K562 (cell line): Measurements from ENCODE around the gene MAPK8IP1. TPM values are rescaled to one million over a fixed set of nuclear protein-coding genes. Genes with fewer than 3 reads are reported as not detected.

Experiments
- ATAC-seq: fragments of 200-7000 bp; cut with Tn5 transposase; 3 replicates; pipeline ENCODE4 v1.9.1; 2020; ENCODE audit warnings: moderate library complexity
- BruUV-seq: library from RNA; stranded (reverse); fragments of 400-500 nt; replicated peaks from 2 replicates; lab custom pipeline; 2021; lab: Mats Ljungman, UMichigan
- CTCF ChIA-PET: fragments of 300-600 bp; formaldehyde crosslinking; extraction: SDS; loops from one replicate; lab custom pipeline; 2021; ENCODE audit warnings: low intra/inter-chr PET ratio; lab: Yijun Ruan, JAX
- POLR2A ChIA-PET: fragments of 300-600, 350-650 bp; sonication (Branson Sonifier 250); formaldehyde crosslinking; extraction: SDS; loops from one replicate; lab custom pipeline; 2021; ENCODE audit warnings: antibody characterized with exemption, inconsistent platforms; lab: Yijun Ruan, JAX
- DNase-seq, 4 experiments: peaks; one replicate each; pipeline versions ENCODE4 v3.0.0 to v3.0.0-alpha.2; 2011 to 2018; ENCODE audit warnings: low spot score in 3 of 4, mixed read lengths in 3 of 4; ENCODE audit errors: extremely low read depth in 1 of 4
- FAIRE-seq: peaks from 2 replicates; lab custom pipeline; 2011; peaks lifted over from hg19 to GRCh38; lab: Jason Lieb, UNC
- H2AFZ ChIP-seq: 2 replicates; pipeline ENCODE4 v1.6.0; 2011; ENCODE audit warnings: low read depth, low read length, control low read depth, inconsistent platforms
- H3K27ac ChIP-seq: fragments of 200-600 bp; 3 replicates; pipeline ENCODE4 v1.8.0; 2011; ENCODE audit warnings: low read depth, mild to moderate bottlenecking, control low read depth, inconsistent platforms, low read length, moderate library complexity, mixed read lengths; ENCODE audit errors: extremely low read depth
- H3K27me3 ChIP-seq, 2 experiments: fragments of 300-600 bp in 1 of 2; 2 replicates in 1 of 2; 3 replicates in 1 of 2; pipeline versions ENCODE4 v1.6.0 to v1.8.0; 2011; ENCODE audit warnings: inconsistent platforms in 2 of 2, low read length in 2 of 2, mild to moderate bottlenecking in 1 of 2, mixed read lengths in 1 of 2, moderate library complexity in 1 of 2; ENCODE audit not compliant: control insufficient read depth in 2 of 2, insufficient read depth in 2 of 2
- H3K36me3 ChIP-seq: fragments of 300-600 bp; 3 replicates; pipeline ENCODE4 v1.8.0; 2011; ENCODE audit warnings: mild to moderate bottlenecking, low read length, inconsistent platforms; ENCODE audit not compliant: control insufficient read depth, insufficient read depth
- H3K4me1 ChIP-seq, 2 experiments: fragments of 200-600 bp in 1 of 2; replicated peaks in 1 of 2; 2 replicates in 1 of 2; 3 replicates in 1 of 2; pipeline versions ENCODE4 v1.5.1 to v1.8.0; 2011; ENCODE audit warnings: inconsistent platforms in 2 of 2, low read length in 2 of 2, mild to moderate bottlenecking in 1 of 2, mixed read lengths in 1 of 2, moderate library complexity in 1 of 2; ENCODE audit not compliant: control insufficient read depth in 2 of 2, insufficient read depth in 2 of 2
- H3K4me2 ChIP-seq: 2 replicates; pipeline ENCODE4 v1.6.1; 2011; ENCODE audit warnings: low read length, control low read depth, inconsistent platforms, mixed read lengths; ENCODE audit not compliant: insufficient read depth
- H3K4me3 ChIP-seq: fragments of 200-600 bp; sonication (generic), shearing (Covaris generic); 2 replicates; pipeline ENCODE4 v1.5.1; 2016; ENCODE audit warnings: control low read depth, inconsistent platforms
- H3K79me2 ChIP-seq: fragments of 200-600 bp; 3 replicates; pipeline ENCODE4 v1.8.0; 2011; ENCODE audit warnings: low read length, inconsistent platforms; ENCODE audit not compliant: control insufficient read depth, insufficient read depth
- H3K9ac ChIP-seq, 2 experiments: 2 replicates each; pipeline versions ENCODE4 v1.6.0 to v1.6.1; 2011; ENCODE audit warnings: low read depth in 2 of 2, low read length in 2 of 2, control low read depth in 1 of 2, inconsistent platforms in 1 of 2, mild to moderate bottlenecking in 1 of 2, mixed read lengths in 1 of 2; ENCODE audit not compliant: insufficient read depth in 1 of 2
- H3K9me1 ChIP-seq: one replicate; pipeline ENCODE4 v1.6.0; 2011; ENCODE audit warnings: inconsistent platforms, mild to moderate bottlenecking, low read length, moderate library complexity; ENCODE audit not compliant: control insufficient read depth, insufficient read depth
- H3K9me3 ChIP-seq: replicated peaks from 2 replicates; pipeline ENCODE4 v1.5.1; 2011; ENCODE audit warnings: low read depth, low read length, inconsistent platforms; ENCODE audit not compliant: control insufficient read depth, insufficient read depth
- H4K20me1 ChIP-seq: replicated peaks from 2 replicates; pipeline ENCODE4 v1.6.1; 2011; ENCODE audit warnings: low read length, inconsistent platforms, mixed read lengths; ENCODE audit not compliant: control insufficient read depth, insufficient read depth
- ARID1B ChIP-seq: fragments of 450-650 bp; IDR thresholded peaks from 2 replicates; pipeline ENCODE4 v1.6.1; 2016; ENCODE audit warnings: antibody characterized with exemption, mild to moderate bottlenecking, inconsistent platforms
- ATF7 ChIP-seq: fragments of 450-650 bp; IDR thresholded peaks from 2 replicates; pipeline ENCODE4 v1.7.1; 2014; ENCODE audit warnings: mild to moderate bottlenecking, moderate library complexity
- CREM ChIP-seq: IDR thresholded peaks from 2 replicates; pipeline ENCODE4 v1.6.1; 2014; ENCODE audit warnings: antibody characterized with exemption, low read depth
- DNMT1 ChIP-seq: fragments of 450-650 bp; IDR thresholded peaks from 2 replicates; pipeline ENCODE4 v1.6.1; 2016; ENCODE audit warnings: antibody characterized with exemption, mild to moderate bottlenecking
- FOXJ2 ChIP-seq: fragments of 200-800 bp; sonication (Bioruptor generic); IDR thresholded peaks from 2 replicates; pipeline ENCODE4 v1.6.1; 2016; ENCODE audit warnings: missing genetic modification characterization, missing compliant biosample characterization
- GATAD2A ChIP-seq: fragments of 450-650 bp; IDR thresholded peaks from 2 replicates; pipeline ENCODE4 v1.6.1; 2017
- KLF10 ChIP-seq: fragments of 250-450 bp; sonication (Bioruptor Pico); IDR thresholded peaks from 2 replicates; pipeline ENCODE4 v1.6.1; 2021; ENCODE audit warnings: matching md5 sums
- MCM7 ChIP-seq, 2 experiments: fragments of 450-650 bp; IDR thresholded peaks; 2 replicates each; pipeline ENCODE4 v1.6.1; 2016 to 2018
- NFRKB ChIP-seq: fragments of 450-650 bp; IDR thresholded peaks from 2 replicates; pipeline ENCODE4 v1.6.1; 2016; ENCODE audit warnings: low read depth
- NRF1 ChIP-seq, 2 experiments: fragments of 450-650 bp; IDR thresholded peaks in 1 of 2; conservative IDR thresholded peaks in 1 of 2; 2 replicates each; pipeline ENCODE4 v1.6.1; 2014; ENCODE audit warnings: mild to moderate bottlenecking in 2 of 2
- POLR2AphosphoS2 ChIP-seq: IDR thresholded peaks from 2 replicates; pipeline ENCODE4 v1.6.1; 2012; ENCODE audit warnings: low read length, improper control_type of control experiment
- PREB ChIP-seq: sonication (generic); formaldehyde crosslinking; IDR thresholded peaks from 2 replicates; pipeline ENCODE4 v1.8.1; 2023; ENCODE audit warnings: mild to moderate bottlenecking, missing genetic modification reagents
- PURB ChIP-seq: sonication (generic); formaldehyde crosslinking; IDR thresholded peaks from 2 replicates; pipeline ENCODE4 v1.9.0; 2021; ENCODE audit warnings: low read depth, mild to moderate bottlenecking, missing genetic modification reagents
- RCOR1 ChIP-seq, 2 experiments: IDR thresholded peaks; 2 replicates each; pipeline ENCODE4 v1.6.1; 2012; ENCODE audit warnings: low read depth in 2 of 2, low read length in 2 of 2, borderline replicate concordance in 1 of 2, improper control_type of control experiment in 1 of 2
- SIN3A ChIP-seq, 2 experiments: fragments of 150-350 bp in 1 of 2; IDR thresholded peaks; 2 replicates each; pipeline ENCODE4 v1.6.1; 2011 to 2016; ENCODE audit warnings: borderline replicate concordance in 2 of 2, low read depth in 2 of 2, low read length in 2 of 2, mild to moderate bottlenecking in 2 of 2, moderate library complexity in 2 of 2; ENCODE audit not compliant: control insufficient read depth in 1 of 2
- SMARCA5 ChIP-seq: fragments of 450-650 bp; IDR thresholded peaks from 2 replicates; pipeline ENCODE4 v1.6.1; 2016
- SRF ChIP-seq, 2 experiments: fragments of 250-450, 450-650 bp in 1 of 2; sonication (Bioruptor Pico) in 1 of 2; sonication (generic) in 1 of 2; formaldehyde crosslinking; IDR thresholded peaks; 2 replicates each; pipeline versions ENCODE4 v1.5.0 to v1.5.1; 2020 to 2022; ENCODE audit warnings: mild to moderate bottlenecking in 1 of 2, missing genetic modification reagents in 1 of 2
- TAL1 ChIP-seq: fragments of 450-650 bp; IDR thresholded peaks from 2 replicates; pipeline ENCODE4 v1.6.1; 2016; ENCODE audit warnings: mild to moderate bottlenecking
- TEAD2 ChIP-seq: fragments of 450-650 bp; IDR thresholded peaks from 2 replicates; pipeline ENCODE4 v1.6.1; 2016; ENCODE audit warnings: missing genetic modification characterization, control low read depth, missing compliant biosample characterization
- TFAM ChIP-seq: fragments of 250-450 bp; sonication (Bioruptor Pico); conservative IDR thresholded peaks from 2 replicates; pipeline ENCODE4 v1.5.0; 2021; ENCODE audit warnings: mild to moderate bottlenecking, moderate library complexity
- ZBTB1 ChIP-seq: sonication (generic); formaldehyde crosslinking; IDR thresholded peaks from 2 replicates; pipeline ENCODE4 v1.8.1; 2023; ENCODE audit warnings: missing genetic modification reagents, low read depth, mild to moderate bottlenecking, borderline replicate concordance
- ZBTB26 ChIP-seq: fragments of 450-650 bp; formaldehyde crosslinking; IDR thresholded peaks from 2 replicates; pipeline ENCODE4 v1.4.0; 2022; ENCODE audit warnings: missing genetic modification characterization
- ZNF140 ChIP-seq: fragments of 250-450 bp; sonication (Bioruptor Pico); IDR thresholded peaks from 2 replicates; pipeline ENCODE4 v1.8.0; 2021; ENCODE audit warnings: moderate library complexity, mild to moderate bottlenecking, inconsistent platforms
- ZNF175 ChIP-seq: fragments of 200-800 bp; sonication (Bioruptor generic); IDR thresholded peaks from 2 replicates; pipeline ENCODE4 v1.6.1; 2016; ENCODE audit warnings: low read depth, mild to moderate bottlenecking, missing genetic modification characterization, missing compliant biosample characterization
- WGBS: fragments of 100-300 bp; shearing (Covaris generic); methylation state at CpG from one replicate; pipeline ENCODE4 v1.1.6; 2016; ENCODE audit warnings: low coverage, mixed read lengths; ENCODE audit not compliant: insufficient coverage; ENCODE audit errors: missing lambda C conversion rate; 5-methylcytosine and 5-hydroxymethylcytosine counted together
- in situ Hi-C: fragments of 300-500 bp; cut with MboI; formaldehyde crosslinking; loops from 4 replicates; pipeline ENCODE4 v1.15.0; 2018; ENCODE audit warnings: inconsistent platforms, mixed read lengths
- intact Hi-C: fragments of 100-400 bp; cut with micrococcal nuclease; formaldehyde crosslinking; loops from 2 replicates; pipeline ENCODE4 v1.14.2; 2022
- polyA plus RNA-seq, 8 experiments: library from polyadenylated mRNA; depleted of rRNA in 4 of 8; stranded (reverse) in 5 of 8; unstranded in 3 of 8; fragments of >200 nt; fragmentation: Nextera tagmentation in 2 of 8; fragmentation: Illumina TruSeq in 1 of 8; extraction: Ambion mirVana in 2 of 8; extraction: Trizol in 1 of 8; gene quantifications; 2 replicates each; pipeline versions ENCODE4 v1.2.1 to v1.2.3, GENCODE V29; 2011 to 2014; ENCODE audit warnings: inconsistent platforms in 1 of 8, missing spikeins in 1 of 8
- total RNA-seq, 7 experiments: library from RNA; depleted of rRNA in 6 of 7; stranded (reverse); fragments of >200 nt in 6 of 7; fragmentation: Illumina TruSeq in 2 of 7; extraction: Trizol in 2 of 7; gene quantifications; 2 replicates each; pipeline versions ENCODE4 v1.2.1 to v1.2.3, GENCODE V29; 2011 to 2021; ENCODE audit warnings: low replicate concordance in 1 of 7

The MAPK8IP1 gene
- total and polyA plus RNA-seq, 9 of the 15 experiments (the other 6 are each of a cell fraction or from before 2014, with no cell fraction given) = 0.13 to 6.9 (median 2.5) TPM

GRCh38 chr11:45945397-45945999 lies 60.0 kb downstream of the MAPK8IP1 start:
- no peaks in the 10 kb centered on the region for H3K9me3 ChIP-seq
- peak overlapping the region; percentile 2; the same call in 1 of the 2 replicates for H3K4me2 ChIP-seq
- H3K9me1 ChIP-seq = no peaks in the 10 kb centered on the region
- POLR2A ChIA-PET = interaction anchor here (0.7 to 1.9 kb wide), 7 partner anchors 10 to 345 kb away, joined by 3 to 7 read pairs (median 4); no protein-coding TSS in a partner anchor
- H3K27ac ChIP-seq = peak overlapping the region; percentile 8; the same call in 2 of the 3 replicates
- no peak overlapping the region for H3K4me3 ChIP-seq
- in situ Hi-C loops (no loop called here), intact Hi-C loops (loop anchor here (10.0 kb wide), 1 partner anchor 71 kb away; no protein-coding TSS in a partner anchor)
- DNase-seq = peak in 3 of 4 experiments; percentile 29 to 52 (median 49)
- no peaks in the 10 kb centered on the region for H4K20me1 ChIP-seq
- H2AFZ ChIP-seq = no peak overlapping the region
- 18% methylated on average over 3 of the region's 3 CpGs for WGBS
- H3K9ac ChIP-seq = no peak overlapping the region
- CTCF ChIA-PET = no interaction called here
- FAIRE-seq = no peak
- peaks cover 0 to 8% of the 10 kb centered on the region in 2 experiments; a peak in 3 of 5 replicates for H3K4me1 ChIP-seq
- no peaks in the 10 kb centered on the region for H3K79me2 ChIP-seq
- H3K36me3 ChIP-seq = peaks cover 29% of the 10 kb centered on the region; the same call in 2 of the 3 replicates
- no TSS peak for BruUV-seq
- peak; percentile 64 for ATAC-seq
- H3K27me3 ChIP-seq = no peaks in the 10 kb centered on the region
- TF ChIP-seq SMARCA5 (no peak), ATF7 (no peak), TFAM (CRISPR knock-in tag) (no peak), ZNF140 (CRISPR knock-in tag) (no peak), ARID1B (peak; percentile 55), ZNF175 (CRISPR knock-in tag) (no peak), ZBTB1 (CRISPR knock-in tag) (no peak), DNMT1 (no peak), GATAD2A (no peak), FOXJ2 (no peak), SRF (CRISPR knock-in tag; IDR thresholded peaks at IDR 0.05) (peak in 1 of 2 experiments; percentile 41; a peak in 1 of 4 replicates), PURB (no peak), POLR2AphosphoS2 (no peak), KLF10 (CRISPR knock-in tag) (no peak), CREM (no peak), NFRKB (no peak), SIN3A (IDR thresholded peaks at IDR 0.05; ENCODE audit: borderline replicate concordance in 2 of 2, control insufficient read depth in 1 of 2, low read depth in 2 of 2, low read length in 2 of 2) (no peak), MCM7 (IDR thresholded peaks at IDR 0.05) (no peak), TAL1 (peak; percentile 18; the same call in 1 of the 2 replicates), RCOR1 (IDR thresholded peaks at IDR 0.05; ENCODE audit: borderline replicate concordance in 1 of 2, low read depth in 2 of 2, low read length in 2 of 2) (no peak), ZBTB26 (CRISPR knock-in tag) (no peak), TEAD2 (tag) (no peak), PREB (CRISPR knock-in tag) (no peak), NRF1 (conservative IDR thresholded peaks at IDR 0.05 in 1 of 2, IDR thresholded peaks at IDR 0.05 in 1 of 2) (no peak)
